Keratinocyte (primary cell): ENCODE results near the gene S100G. TPM values are rescaled to one million over a fixed set of nuclear protein-coding genes. Genes with fewer than 3 reads are reported as not detected.

Experiments
- DNase-seq: peaks from one replicate; pipeline ENCODE4 v3.0.0-alpha.2; 2011; ENCODE audit warnings: low read depth, missing footprints, low spot score
- FAIRE-seq: peaks from 2 replicates; lab custom pipeline; 2011; peaks lifted over from hg19 to GRCh38; lab: Jason Lieb, UNC
- H2AFZ ChIP-seq: 2 replicates; pipeline ENCODE4 v1.6.0; 2012; ENCODE audit warnings: low read length, control low read depth, inconsistent platforms; ENCODE audit not compliant: control insufficient read depth
- H3K27ac ChIP-seq: 2 replicates; pipeline ENCODE4 v1.5.1; 2011; ENCODE audit warnings: low read length; ENCODE audit not compliant: control insufficient read depth, insufficient read depth
- H3K27me3 ChIP-seq: 3 replicates; pipeline ENCODE4 v1.6.0; 2011; ENCODE audit warnings: low read length; ENCODE audit not compliant: control insufficient read depth, insufficient read depth; ENCODE audit errors: extremely low read depth
- H3K36me3 ChIP-seq, 2 experiments: 2 replicates in 1 of 2; 3 replicates in 1 of 2; pipeline ENCODE4 v1.5.1; 2011; ENCODE audit warnings: low read length in 2 of 2, mild to moderate bottlenecking in 1 of 2; ENCODE audit not compliant: control insufficient read depth in 2 of 2, insufficient read depth in 2 of 2; ENCODE audit errors: extremely low read depth in 1 of 2
- H3K4me1 ChIP-seq: 3 replicates; pipeline ENCODE4 v1.5.1; 2011; ENCODE audit warnings: low read length; ENCODE audit not compliant: control insufficient read depth, insufficient read depth; ENCODE audit errors: extremely low read depth
- H3K4me2 ChIP-seq: 3 replicates; pipeline ENCODE4 v1.6.0; 2011; ENCODE audit warnings: low read depth, low read length; ENCODE audit not compliant: control insufficient read depth, insufficient read depth; ENCODE audit errors: extremely low read depth
- H3K4me3 ChIP-seq, 3 experiments: fragments of 200-600 bp in 1 of 3; sonication (generic) in 1 of 3; 2 replicates in 2 of 3; 3 replicates in 1 of 3; pipeline ENCODE4 v1.5.1; 2011 to 2016; ENCODE audit warnings: low read length in 3 of 3, mild to moderate bottlenecking in 3 of 3, control low read depth in 2 of 3, inconsistent platforms in 1 of 3, low read depth in 1 of 3, mixed read lengths in 1 of 3, mixed run types in 1 of 3, moderate library complexity in 1 of 3; ENCODE audit not compliant: control insufficient read depth in 2 of 3, insufficient read depth in 2 of 3; ENCODE audit errors: extremely low read depth in 1 of 3
- H3K79me2 ChIP-seq: 2 replicates; pipeline ENCODE4 v1.6.0; 2012; ENCODE audit warnings: low read length; ENCODE audit not compliant: control insufficient read depth, insufficient read depth
- H3K9ac ChIP-seq: 3 replicates; pipeline ENCODE4 v1.6.0; 2011; ENCODE audit warnings: low read length; ENCODE audit not compliant: control insufficient read depth, insufficient read depth; ENCODE audit errors: extremely low read depth
- H3K9me1 ChIP-seq: 3 replicates; pipeline ENCODE4 v1.6.0; 2011; ENCODE audit warnings: low read length; ENCODE audit not compliant: control insufficient read depth, insufficient read depth; ENCODE audit errors: extremely low read depth
- H3K9me3 ChIP-seq: 2 replicates; pipeline ENCODE4 v1.5.1; 2012; ENCODE audit warnings: low read depth, low read length; ENCODE audit not compliant: control insufficient read depth
- H4K20me1 ChIP-seq: 3 replicates; pipeline ENCODE4 v1.6.0; 2011; ENCODE audit warnings: low read length; ENCODE audit not compliant: control insufficient read depth, insufficient read depth; ENCODE audit errors: extremely low read depth
- EZH2 ChIP-seq: IDR thresholded peaks from one replicate; pipeline ENCODE4 v1.6.1; 2012; ENCODE audit warnings: inconsistent platforms, mild to moderate bottlenecking, low read length, moderate library complexity
- dilution Hi-C: fragments of 300-500 bp; cut with MboI; formaldehyde crosslinking; loops from one replicate; pipeline ENCODE4 v1.7.0; 2020; ENCODE audit warnings: low sequenced_read_pairs; ENCODE audit not compliant: extremely low pct_ligation_motif_present
- polyA plus RNA-seq, 5 experiments: library from polyadenylated mRNA; depleted of rRNA in 3 of 5; stranded (reverse) in 3 of 5; stranded (forward) in 1 of 5; unstranded in 1 of 5; fragments of >200 nt; gene quantifications; 1 replicate in 1 of 5; 2 replicates in 3 of 5; 3 replicates in 1 of 5; pipeline versions ENCODE4 v1.2.1 to v1.2.3, GENCODE V29; 2011 to 2012; ENCODE audit warnings: missing spikeins in 2 of 5, low read depth in 1 of 5, low replicate concordance in 1 of 5
- TF ChIP-seq, protein P1 (sequence below), 3 experiments: IDR thresholded peaks in 1 of 3; conservative IDR thresholded peaks in 1 of 3; optimal IDR thresholded peaks in 1 of 3; 2 replicates in 2 of 3; 3 replicates in 1 of 3; pipeline versions ENCODE3 to v1.5.1; 2011; ENCODE audit warnings: low read length in 3 of 3, mild to moderate bottlenecking in 3 of 3, moderate library complexity in 2 of 3, control low read depth in 1 of 3, inconsistent platforms in 1 of 3; ENCODE audit not compliant: insufficient read depth in 2 of 3; ENCODE audit errors: extremely low read depth in 1 of 3

S100G gene
- polyA plus RNA-seq, 1 donor (not counting 4 experiments of a cell fraction or from before 2014, with no cell fraction given) = not detected

DNA sequence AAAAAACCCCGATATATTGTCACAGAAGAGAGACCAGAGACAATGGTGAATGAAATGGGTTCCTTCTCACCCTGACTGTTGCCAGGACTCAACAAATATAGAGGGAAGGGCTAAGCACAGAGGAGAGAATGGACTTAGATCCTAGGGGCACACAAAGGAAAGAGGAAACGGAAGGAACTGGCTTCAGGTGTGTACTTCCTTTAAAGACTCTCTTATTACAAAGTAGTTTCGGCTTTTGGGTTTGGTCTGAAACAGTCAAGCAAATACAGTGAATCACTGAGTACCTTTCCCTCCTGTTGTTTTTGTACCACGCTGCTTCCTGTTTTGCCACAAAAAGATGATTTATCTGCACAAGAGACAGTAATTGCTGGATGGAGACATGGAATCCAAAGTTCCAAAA is 46.1 kb upstream of the S100G start:
- Histone ChIP-seq H3K27me3 (no peaks in the 10 kb centered on the region), H3K4me1 (no peaks in the 10 kb centered on the region), H3K27ac (no peak overlapping the region), H3K36me3 (no peaks in the 10 kb centered on the region), H3K79me2 (no peaks in the 10 kb centered on the region), H3K4me2 (no peak overlapping the region), H3K4me3 (no peak overlapping the region), H3K9ac (no peak overlapping the region), H4K20me1 (no peaks in the 10 kb centered on the region), H3K9me3 (no peaks in the 10 kb centered on the region), H2AFZ (no peak overlapping the region), H3K9me1 (no peaks in the 10 kb centered on the region)
- dilution Hi-C loops = no loop called here
- DNase-seq (no peak), FAIRE-seq (no peak)
- TF ChIP-seq, protein P1, sequence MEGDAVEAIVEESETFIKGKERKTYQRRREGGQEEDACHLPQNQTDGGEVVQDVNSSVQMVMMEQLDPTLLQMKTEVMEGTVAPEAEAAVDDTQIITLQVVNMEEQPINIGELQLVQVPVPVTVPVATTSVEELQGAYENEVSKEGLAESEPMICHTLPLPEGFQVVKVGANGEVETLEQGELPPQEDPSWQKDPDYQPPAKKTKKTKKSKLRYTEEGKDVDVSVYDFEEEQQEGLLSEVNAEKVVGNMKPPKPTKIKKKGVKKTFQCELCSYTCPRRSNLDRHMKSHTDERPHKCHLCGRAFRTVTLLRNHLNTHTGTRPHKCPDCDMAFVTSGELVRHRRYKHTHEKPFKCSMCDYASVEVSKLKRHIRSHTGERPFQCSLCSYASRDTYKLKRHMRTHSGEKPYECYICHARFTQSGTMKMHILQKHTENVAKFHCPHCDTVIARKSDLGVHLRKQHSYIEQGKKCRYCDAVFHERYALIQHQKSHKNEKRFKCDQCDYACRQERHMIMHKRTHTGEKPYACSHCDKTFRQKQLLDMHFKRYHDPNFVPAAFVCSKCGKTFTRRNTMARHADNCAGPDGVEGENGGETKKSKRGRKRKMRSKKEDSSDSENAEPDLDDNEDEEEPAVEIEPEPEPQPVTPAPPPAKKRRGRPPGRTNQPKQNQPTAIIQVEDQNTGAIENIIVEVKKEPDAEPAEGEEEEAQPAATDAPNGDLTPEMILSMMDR (optimal IDR thresholded peaks at IDR 0.05 in 1 of 3, IDR thresholded peaks at IDR 0.05 in 1 of 3, conservative IDR thresholded peaks at IDR 0.05 in 1 of 3; ENCODE audit: extremely low read depth in 1 of 3, insufficient read depth in 2 of 3, low read length in 3 of 3) = no peak
- no peak for TF ChIP-seq EZH2

DNA sequence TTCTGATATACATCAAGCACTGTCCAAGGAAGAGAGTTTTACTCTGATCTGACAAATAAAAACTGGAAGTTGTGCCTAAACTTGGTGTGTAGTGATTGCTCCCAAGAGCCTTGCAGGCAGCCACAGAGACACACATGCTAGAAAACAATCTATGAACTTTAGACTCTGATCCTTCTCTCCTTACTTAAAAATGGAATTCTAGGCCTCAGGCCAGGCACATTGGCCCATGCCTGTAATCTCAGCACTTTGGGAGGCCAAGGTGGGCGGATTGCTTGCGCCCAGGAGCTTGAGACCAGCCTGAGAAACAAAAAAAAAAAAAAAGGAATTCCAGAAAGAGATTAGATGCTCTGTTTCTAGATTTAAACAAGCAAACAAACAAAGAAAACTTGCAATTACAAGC is 45.6 kb upstream of the S100G start:
- Histone ChIP-seq H3K79me2 (no peaks in the 10 kb centered on the region), H2AFZ (no peak overlapping the region), H3K9me1 (no peaks in the 10 kb centered on the region), H3K9me3 (no peaks in the 10 kb centered on the region), H3K27ac (no peak overlapping the region), H3K9ac (no peak overlapping the region), H3K4me1 (no peaks in the 10 kb centered on the region), H3K4me2 (no peak overlapping the region), H3K4me3 (no peak overlapping the region), H3K27me3 (no peaks in the 10 kb centered on the region), H3K36me3 (no peaks in the 10 kb centered on the region), H4K20me1 (no peaks in the 10 kb centered on the region)
- TF ChIP-seq, protein P1 (optimal IDR thresholded peaks at IDR 0.05 in 1 of 3, IDR thresholded peaks at IDR 0.05 in 1 of 3, conservative IDR thresholded peaks at IDR 0.05 in 1 of 3; ENCODE audit: extremely low read depth in 1 of 3, insufficient read depth in 2 of 3, low read length in 3 of 3) = no peak
- TF ChIP-seq EZH2 = no peak
- FAIRE-seq (no peak), DNase-seq (no peak)
- dilution Hi-C loops = no loop called here
